Large intestine (tissue), 3 donors: ENCODE measurements around the gene BCL2L14. TPM values are rescaled to one million over a fixed set of nuclear protein-coding genes. Genes with fewer than 3 reads are reported as not detected.

Source experiments
- DNase-seq, 2 donors: peaks; one replicate each; pipeline versions ENCODE4 v3.0.0 to v3.0.0-alpha.2; 2013
- H3K27ac ChIP-seq: one replicate; pipeline ENCODE4 v1.5.1; 2013; ENCODE audit warnings: low read length
- H3K27me3 ChIP-seq: 2 replicates; pipeline ENCODE4 v1.6.1; 2013; ENCODE audit warnings: low read length; ENCODE audit not compliant: control insufficient read depth, insufficient read depth
- H3K36me3 ChIP-seq: 2 replicates; pipeline ENCODE4 v1.6.1; 2013; ENCODE audit warnings: low read length; ENCODE audit not compliant: control insufficient read depth, insufficient read depth
- H3K4me1 ChIP-seq: one replicate; pipeline ENCODE4 v1.6.1; 2013; ENCODE audit warnings: low read length; ENCODE audit not compliant: control insufficient read depth, insufficient read depth
- H3K4me3 ChIP-seq: one replicate; pipeline ENCODE4 v1.5.1; 2013; ENCODE audit warnings: low read length
- H3K9me3 ChIP-seq: one replicate; pipeline ENCODE4 v1.6.1; 2013; ENCODE audit warnings: mild to moderate bottlenecking, low read depth, low read length, moderate library complexity; ENCODE audit not compliant: control insufficient read depth
- WGBS: methylation state at CpG from one replicate; pipeline ENCODE4 v1.1.5; 2013; ENCODE audit warnings: low lambda C conversion rate; ENCODE audit not compliant: insufficient coverage; 5-methylcytosine and 5-hydroxymethylcytosine counted together
- polyA plus RNA-seq: library from polyadenylated mRNA; unstranded; fragments of 120-200 nt; gene quantifications from one replicate; pipeline ENCODE4 v1.2.1, GENCODE V29; 2013

BCL2L14 gene
- polyA plus RNA-seq, 1 donor, result 40.4 TPM

- H3K36me3 ChIP-seq, result no peaks in the 10 kb centered on the region
- no peaks in the 10 kb centered on the region for H3K4me1 ChIP-seq
- no peaks in the 10 kb centered on the region for H3K9me3 ChIP-seq
- WGBS, result no CpG with 5 or more reads among the region's 5 CpGs
- H3K27me3 ChIP-seq, result no peaks in the 10 kb centered on the region
- no peak overlapping the region for H3K27ac ChIP-seq
- no peak for DNase-seq
- H3K4me3 ChIP-seq, result no peak overlapping the region
Measured at GRCh38 chr12:12054993-12055392, 15.7 kb upstream of the BCL2L14 start.

DNA sequence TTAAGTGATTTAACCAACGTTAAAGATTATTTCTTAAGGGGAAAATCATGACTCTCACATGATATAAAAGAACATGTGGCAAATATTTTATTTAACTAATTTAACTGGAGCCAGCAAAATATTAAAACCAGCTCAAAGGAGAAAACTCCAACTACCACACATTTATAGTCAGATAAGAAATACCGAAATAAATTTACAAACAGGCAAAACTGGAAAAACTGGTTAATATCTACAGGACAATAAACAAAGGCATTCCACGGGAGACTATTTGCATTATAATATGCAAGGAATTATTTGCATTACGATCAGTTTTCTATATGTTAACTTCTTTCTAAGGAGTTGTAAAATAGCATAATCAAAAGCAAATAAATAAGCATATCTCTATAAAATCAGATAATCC is 13.8 kb upstream of the BCL2L14 start:
- H3K4me1 ChIP-seq, result no peaks in the 10 kb centered on the region
- H3K27ac ChIP-seq, result no peak overlapping the region
- no peaks in the 10 kb centered on the region for H3K27me3 ChIP-seq
- no peaks in the 10 kb centered on the region for H3K36me3 ChIP-seq
- H3K9me3 ChIP-seq, result no peaks in the 10 kb centered on the region
- no peak for DNase-seq
- H3K4me3 ChIP-seq, result no peak overlapping the region
- 22% methylated on average over 1 of the region's 4 CpGs for WGBS

GRCh38 chr12:12064596-12064995 is 6.1 kb upstream of the BCL2L14 start:
- no peak overlapping the region for H3K27ac ChIP-seq
- no peak overlapping the region for H3K4me3 ChIP-seq
- 70% methylated on average over 2 of the region's 4 CpGs for WGBS
- H3K36me3 ChIP-seq, result no peaks in the 10 kb centered on the region
- DNase-seq, result no peak
- no peaks in the 10 kb centered on the region for H3K27me3 ChIP-seq
- H3K4me1 ChIP-seq, result no peaks in the 10 kb centered on the region
- no peaks in the 10 kb centered on the region for H3K9me3 ChIP-seq

- DNase-seq, result no peak
- Histone ChIP-seq H3K36me3 (peaks cover 2% of the 10 kb centered on the region), H3K4me3 (no peak overlapping the region), H3K27me3 (no peaks in the 10 kb centered on the region), H3K27ac (no peak overlapping the region), H3K4me1 (peaks cover 11% of the 10 kb centered on the region), H3K9me3 (no peaks in the 10 kb centered on the region)
- WGBS, result 80% methylated on average over 1 of the region's 6 CpGs
Measured at GRCh38 chr12:12068751-12069150, 2.0 kb upstream of the BCL2L14 start.

DNA sequence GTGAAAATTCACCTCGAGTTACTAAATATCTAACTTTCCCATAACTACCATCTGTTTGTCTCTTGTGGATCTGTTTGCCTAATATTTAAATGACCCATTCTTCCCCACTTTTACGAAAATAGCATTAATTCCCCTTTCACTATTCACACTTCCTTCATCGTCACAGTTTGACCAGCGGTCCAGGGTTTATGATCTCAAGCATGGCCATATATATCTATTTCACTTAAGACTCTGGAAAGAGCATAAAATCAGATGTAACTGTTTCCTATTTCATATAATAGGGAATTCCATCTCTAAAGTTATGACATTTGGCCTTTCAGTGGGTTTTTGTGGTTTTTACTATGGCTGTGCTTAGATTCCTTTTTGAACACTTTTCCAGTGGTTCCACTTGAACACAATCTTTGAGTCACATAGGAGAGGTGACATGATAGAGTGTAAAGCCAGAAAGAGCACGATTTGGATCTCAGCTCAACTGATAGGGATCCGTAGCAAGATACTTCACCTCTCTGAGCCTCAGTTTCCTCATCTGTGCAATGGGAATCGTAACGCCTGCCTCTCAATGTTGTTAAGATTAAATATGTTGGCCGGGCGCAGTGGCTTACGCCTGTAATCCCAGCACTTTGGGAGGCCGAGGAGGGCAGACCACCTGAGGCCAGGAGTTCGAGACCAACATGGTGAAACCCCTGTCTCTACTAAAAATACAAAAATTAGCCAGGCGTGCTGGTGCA is 754 bp upstream of the BCL2L14 start:
- H3K4me3 ChIP-seq, result no peak overlapping the region
- no peaks in the 10 kb centered on the region for H3K9me3 ChIP-seq
- H3K4me1 ChIP-seq, result peaks cover 12% of the 10 kb centered on the region
- H3K27ac ChIP-seq, result peak overlapping the region; percentile 90
- DNase-seq, result no peak
- no peaks in the 10 kb centered on the region for H3K27me3 ChIP-seq
- whole genome bisulfite sequencing, result 86% methylated on average over 4 of the region's 14 CpGs
- peaks cover 2% of the 10 kb centered on the region for H3K36me3 ChIP-seq

- peaks cover 2% of the 10 kb centered on the region for H3K36me3 ChIP-seq
- DNase-seq, result peak; percentile 54 to 84
- H3K4me3 ChIP-seq, result peak overlapping the region; percentile 42
- peaks cover 12% of the 10 kb centered on the region for H3K4me1 ChIP-seq
- no peaks in the 10 kb centered on the region for H3K9me3 ChIP-seq
- WGBS, result no CpG with 5 or more reads among the region's 21 CpGs
- peak overlapping the region; percentile 90 for H3K27ac ChIP-seq
- no peaks in the 10 kb centered on the region for H3K27me3 ChIP-seq
Measured at GRCh38 chr12:12072064-12072760, 1.5 kb downstream of the BCL2L14 start.

DNA sequence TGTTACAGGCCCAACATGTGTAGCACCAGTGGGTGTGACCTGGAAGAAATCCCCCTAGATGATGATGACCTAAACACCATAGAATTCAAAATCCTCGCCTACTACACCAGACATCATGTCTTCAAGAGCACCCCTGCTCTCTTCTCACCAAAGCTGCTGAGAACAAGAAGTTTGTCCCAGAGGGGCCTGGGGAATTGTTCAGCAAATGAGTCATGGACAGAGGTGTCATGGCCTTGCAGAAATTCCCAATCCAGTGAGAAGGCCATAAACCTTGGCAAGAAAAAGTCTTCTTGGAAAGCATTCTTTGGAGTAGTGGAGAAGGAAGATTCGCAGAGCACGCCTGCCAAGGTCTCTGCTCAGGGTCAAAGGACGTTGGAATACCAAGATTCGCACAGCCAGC is 8.6 kb downstream of the BCL2L14 start:
- no CpG with 5 or more reads among the region's 5 CpGs for WGBS
- DNase-seq, result no peak
- no peak overlapping the region for H3K27ac ChIP-seq

DNA sequence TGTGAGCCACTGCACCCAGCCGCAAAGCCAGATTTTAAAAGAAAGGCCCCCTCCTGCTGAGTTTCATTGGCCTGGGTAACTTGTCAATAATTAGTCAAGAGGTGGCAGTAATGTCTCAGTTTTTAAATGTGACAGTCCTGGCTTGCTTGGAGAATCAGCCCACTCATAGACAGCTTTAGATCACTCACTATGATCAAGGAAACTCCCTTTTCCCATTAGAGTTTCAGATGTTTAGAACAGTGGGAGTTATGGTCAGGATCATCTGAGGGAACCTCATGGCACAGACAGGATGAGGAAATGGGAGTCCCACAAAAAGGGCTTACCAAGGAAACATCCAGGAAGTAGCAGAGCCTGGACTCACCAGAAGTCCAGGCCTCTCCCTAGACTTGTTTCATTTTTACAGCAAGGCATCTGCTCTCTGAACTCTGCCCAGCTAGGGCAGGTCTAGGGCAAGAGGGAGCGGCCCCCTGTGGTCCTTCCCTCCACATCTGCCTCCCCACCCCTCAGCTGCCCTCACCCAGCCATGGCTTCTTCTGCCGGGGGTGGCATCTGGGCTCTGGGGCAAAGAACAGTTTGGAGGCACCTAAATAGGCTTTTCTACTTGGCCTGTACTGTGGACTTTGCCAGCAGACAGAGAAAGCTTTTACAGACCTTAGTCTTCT is 11.2 kb downstream of the BCL2L14 start:
- DNase-seq, result peak; percentile 89 to 96
- H3K27me3 ChIP-seq, result no peaks in the 10 kb centered on the region
- H3K4me3 ChIP-seq, result no peak overlapping the region
- H3K4me1 ChIP-seq, result peaks cover 22% of the 10 kb centered on the region
- no peaks in the 10 kb centered on the region for H3K9me3 ChIP-seq
- H3K36me3 ChIP-seq, result peaks cover 13% of the 10 kb centered on the region
- WGBS, result no CpG with 5 or more reads among the region's 3 CpGs
- H3K27ac ChIP-seq, result peak overlapping the region; percentile 91

More for the DNA sequence above, 8.6 kb downstream of the BCL2L14 start:
- no peak overlapping the region for H3K4me3 ChIP-seq
- no peaks in the 10 kb centered on the region for H3K27me3 ChIP-seq
- H3K36me3 ChIP-seq, result peaks cover 5% of the 10 kb centered on the region
- H3K9me3 ChIP-seq, result no peaks in the 10 kb centered on the region
- H3K4me1 ChIP-seq, result peaks cover 22% of the 10 kb centered on the region

GRCh38 chr12:12083688-12084087 is 12.9 kb downstream of the BCL2L14 start:
- Histone ChIP-seq H3K36me3 (peaks cover 26% of the 10 kb centered on the region), H3K4me3 (no peak overlapping the region), H3K4me1 (peaks cover 22% of the 10 kb centered on the region), H3K27me3 (no peaks in the 10 kb centered on the region), H3K9me3 (no peaks in the 10 kb centered on the region), H3K27ac (no peak overlapping the region)
- 100% methylated on average over 1 of the region's 8 CpGs for WGBS
- DNase-seq, result no peak

GRCh38 chr12:12086362-12086761 is 15.6 kb downstream of the BCL2L14 start:
- peaks cover 9% of the 10 kb centered on the region for H3K4me1 ChIP-seq
- 70% methylated on average over 2 of the region's 5 CpGs for WGBS
- peak in 1 of 2 donors; percentile 32 for DNase-seq
- H3K27me3 ChIP-seq, result no peaks in the 10 kb centered on the region
- no peaks in the 10 kb centered on the region for H3K9me3 ChIP-seq
- no peak overlapping the region for H3K4me3 ChIP-seq
- peaks cover 27% of the 10 kb centered on the region for H3K36me3 ChIP-seq
- no peak overlapping the region for H3K27ac ChIP-seq
